Kidney glomerular epithelial cell (primary cell): ENCODE measurements around the gene LRRIQ4.
A peak's percentile ranks its signal among the peaks of the same experiment; 100 is the strongest.

Source experiments
- DNase-seq: peaks from one replicate; lab custom pipeline; 2025; lab: John Stamatoyannopoulos, UW

The LRRIQ4 gene

GRCh38 chr3:169855514-169855913 is 42.8 kb downstream of the LRRIQ4 start:
- no peak for DNase-seq

- DNase-seq = no peak
These were observed 45.1 kb downstream of the LRRIQ4 start for GRCh38 chr3:169857811-169858210.

GRCh38 chr3:169861871-169862270 is 49.2 kb downstream of the LRRIQ4 start:
- no peak for DNase-seq

GRCh38 chr3:169863458-169863899 is 50.8 kb downstream of the LRRIQ4 start:
- DNase-seq = peak; percentile 60

- no peak for DNase-seq
These were observed 51.6 kb downstream of the LRRIQ4 start for GRCh38 chr3:169864270-169864669.

- DNase-seq = no peak
These were observed 52.6 kb downstream of the LRRIQ4 start for GRCh38 chr3:169865176-169865767.

GRCh38 chr3:169867584-169868210 is 55.0 kb downstream of the LRRIQ4 start:
- DNase-seq = no peak

GRCh38 chr3:169868369-169868768 is 55.7 kb downstream of the LRRIQ4 start:
- no peak for DNase-seq

GRCh38 chr3:169869484-169870220 is 57.0 kb downstream of the LRRIQ4 start, which contains the start of gene LRRC31:
Gene LRRC31 (minus strand): TSS chr3:169869935. CDS start chr3:169869807, 128 bp downstream.
- DNase-seq = peak; percentile 88

- DNase-seq = no peak
These were observed 58.6 kb downstream of the LRRIQ4 start for GRCh38 chr3:169871129-169871886.

GRCh38 chr3:169879013-169879557 is 66.4 kb downstream of the LRRIQ4 start:
- no peak for DNase-seq

- no peak for DNase-seq
These were observed 67.3 kb downstream of the LRRIQ4 start for GRCh38 chr3:169879845-169880575.

GRCh38 chr3:169880576-169881250 is 68.0 kb downstream of the LRRIQ4 start:
- DNase-seq = no peak

GRCh38 chr3:169886671-169887070 is 74.0 kb downstream of the LRRIQ4 start:
- DNase-seq = no peak
